Left renal cortex interstitium (tissue), 4 donors: ENCODE results near the gene ICAM4. TPM values are rescaled to one million over a fixed set of nuclear protein-coding genes. Genes with fewer than 3 reads are reported as not detected.
"Not testable (repeated sequence)": the region's sequence is repeated elsewhere in the genome, so short reads cannot be mapped to it uniquely, and the experiment has no call there.

ENCODE experiments used
- DNase-seq, 4 donors: peaks; one replicate each; pipeline ENCODE4 v3.0.0-alpha.2; 2013; ENCODE audit warnings: low read depth in 4 of 4, low spot score in 2 of 4, missing footprints in 1 of 4
- polyA plus RNA-seq, 4 donors: library from polyadenylated mRNA; unstranded; fragments of 120-200 nt; gene quantifications; one replicate each; pipeline ENCODE4 v1.2.1, GENCODE V29; 2013; ENCODE audit not compliant: insufficient read length in 4 of 4

The ICAM4 gene
- polyA plus RNA-seq, 4 donors, result 0.28 to 0.81 (median 0.58) TPM

DNA sequence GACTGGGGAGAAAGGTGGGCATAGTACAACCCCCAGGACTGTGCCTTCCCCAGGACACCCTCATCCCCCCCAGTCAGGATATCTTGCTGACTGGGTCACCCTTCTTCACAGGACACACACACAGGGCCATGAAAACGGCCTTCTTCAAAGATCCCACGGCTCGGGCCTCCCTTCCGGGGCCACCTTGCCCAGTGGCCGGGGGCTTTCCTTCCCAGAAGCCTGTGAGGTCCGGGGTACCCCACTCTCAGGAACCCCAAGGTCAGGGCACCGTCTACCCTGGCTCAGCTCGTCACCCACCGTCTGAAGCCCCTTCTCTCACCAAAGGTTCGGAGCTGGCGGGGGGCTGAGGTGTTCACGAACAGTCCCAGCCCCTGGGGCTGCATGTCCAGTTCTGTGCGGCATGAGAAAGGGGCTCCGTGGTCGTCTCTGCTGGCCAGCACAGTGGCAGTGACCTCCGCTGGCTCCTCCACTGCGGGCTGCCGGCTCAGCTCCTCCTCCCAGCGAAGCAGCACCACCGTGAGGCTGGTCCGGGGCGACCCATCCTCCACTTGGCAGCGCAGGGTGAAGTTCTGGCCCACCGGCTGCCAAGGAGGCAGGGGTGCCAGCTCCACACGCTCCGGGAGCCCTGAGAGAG is 48.7 kb downstream of the ICAM4 start:
- DNase-seq, result no peak

DNA sequence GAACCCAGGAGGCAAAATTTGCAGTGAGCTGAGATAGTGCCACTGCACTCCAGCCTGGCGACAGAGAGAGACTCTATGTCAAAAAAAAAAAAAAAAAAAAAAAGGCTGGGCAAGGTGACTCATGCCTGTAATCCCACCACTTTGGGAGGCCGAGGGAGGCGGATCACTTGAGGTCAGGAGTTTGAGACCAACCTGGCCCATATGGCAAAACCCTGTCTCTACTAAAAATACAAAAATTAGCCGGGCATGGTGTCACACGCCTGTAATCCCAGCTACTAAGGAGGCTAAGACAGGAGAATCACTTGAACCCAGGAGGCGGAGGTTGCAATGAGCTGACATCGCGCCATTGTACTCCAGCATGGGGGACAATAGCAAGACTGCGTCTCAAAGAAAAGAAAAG is 50.0 kb downstream of the ICAM4 start:
- DNase-seq, result not testable (repeated sequence)

Other genes with a start within 250 kb of the ICAM4 start
- gene SHFL, start 200.6 kb upstream of the ICAM4 start, polyA plus RNA-seq, result 10 to 100 TPM; 21.2 to 34.3 (median 27.5) TPM
- 1 to 10 TPM; 2.3 to 3.5 (median 3.2) TPM for gene ANGPTL6, start 184.3 kb upstream of the ICAM4 start, polyA plus RNA-seq
- gene PPAN, start 180.6 kb upstream of the ICAM4 start, polyA plus RNA-seq, result 10 to 100 TPM; 25.8 to 44.5 (median 35.7) TPM
- gene P2RY11, start 175.3 kb upstream of the ICAM4 start, polyA plus RNA-seq, result 10 to 100 TPM; 10.3 to 17.2 (median 14.0) TPM
- 100 to 1,000 TPM; 190 to 229 (median 203) TPM for gene EIF3G, start 167.1 kb upstream of the ICAM4 start, polyA plus RNA-seq
- gene DNMT1, start 92.0 kb upstream of the ICAM4 start, polyA plus RNA-seq, result 100 to 1,000 TPM in 2 of 4 donors, 10 to 100 TPM in 2; 80.7 to 129 (median 108) TPM
- gene S1PR2, start 55.6 kb upstream of the ICAM4 start, polyA plus RNA-seq, result 10 to 100 TPM; 11.0 to 14.4 (median 13.1) TPM
- 10 to 100 TPM; 31.5 to 59.7 (median 48.7) TPM for gene MRPL4, start 34.7 kb upstream of the ICAM4 start, polyA plus RNA-seq
- gene ICAM1, start 15.8 kb upstream of the ICAM4 start, polyA plus RNA-seq, result 1 to 10 TPM; 5.5 to 7.3 (median 6.4) TPM
- under 1 TPM; 0.11 to 0.32 (median 0.23) TPM for gene ICAM5, start 3.0 kb downstream of the ICAM4 start, polyA plus RNA-seq
- gene ZGLP1, start 22.9 kb downstream of the ICAM4 start, polyA plus RNA-seq, result 10 to 100 TPM in 1 of 4 donors, 1 to 10 TPM in 3; 2.8 to 11.8 (median 6.9) TPM
- gene FDX2, start 29.1 kb downstream of the ICAM4 start, polyA plus RNA-seq, result 10 to 100 TPM; 16.2 to 28.3 (median 21.7) TPM
- 10 to 100 TPM; 22.2 to 45.2 (median 35.8) TPM for gene RAVER1, start 46.6 kb downstream of the ICAM4 start, polyA plus RNA-seq
- 10 to 100 TPM in 2 of 4 donors, 1 to 10 TPM in 2; 8.4 to 11.5 (median 10.4) TPM for gene ICAM3, start 52.7 kb downstream of the ICAM4 start, polyA plus RNA-seq
- gene TYK2, start 93.6 kb downstream of the ICAM4 start, polyA plus RNA-seq, result 100 to 1,000 TPM in 3 of 4 donors, 10 to 100 TPM in 1; 95.0 to 174 (median 131) TPM
- 100 to 1,000 TPM; 137 to 181 (median 171) TPM for gene CDC37, start 116.6 kb downstream of the ICAM4 start, polyA plus RNA-seq
- 1 to 10 TPM; 2.0 to 3.8 (median 2.6) TPM for gene PDE4A, start 133.6 kb downstream of the ICAM4 start, polyA plus RNA-seq
- 10 to 100 TPM; 73.7 to 86.7 (median 77.7) TPM for gene KEAP1, start 216.4 kb downstream of the ICAM4 start, polyA plus RNA-seq
- 1 to 10 TPM; 1.6 to 1.8 (median 1.8) TPM for gene S1PR5, start 230.5 kb downstream of the ICAM4 start, polyA plus RNA-seq